Right ventricle myocardium inferior (tissue), 1 donor: ENCODE results near the gene CPD. TPM values are rescaled to one million over a fixed set of nuclear protein-coding genes. Genes with fewer than 3 reads are reported as not detected.
"Not testable (repeated sequence)": the region's sequence is repeated elsewhere in the genome, so short reads cannot be mapped to it uniquely, and the experiment has no call there.

Source experiments
- ATAC-seq: fragments of 200-7000 bp; cut with Tn5 transposase; one replicate; pipeline ENCODE4 v1.9.1; 2020; ENCODE audit warnings: mild to moderate bottlenecking, moderate library complexity
- DNase-seq: peaks from one replicate; pipeline ENCODE4 v3.0.0; 2021; ENCODE audit errors: missing footprints
- intact Hi-C: fragments of 100-400 bp; cut with DNase I; formaldehyde crosslinking; loops from one replicate; pipeline ENCODE4 v1.11.0; 2022
- long read RNA-seq: library from polyadenylated mRNA; unstranded; transcript quantifications from one replicate; pipeline ENCODE4 v2.0.0, GENCODE V29; 2021
- total RNA-seq: library from RNA; stranded (reverse); fragmentation: NEBNext Ultra II Directional; extraction: Animal tissue kit (Norgen Biotek cat#: 25700); gene quantifications from one replicate; pipeline ENCODE4 v1.2.1, GENCODE V29; 2021
- donor health status: DM: no; HTN: yes; CAD: no; lungs with severe emphysema.

The CPD gene
- total RNA-seq = 20.2 TPM
- long read RNA-seq, full-length matches to known transcripts = 4 of 4 reads
- long read RNA-seq, partial matches to known transcripts = 0 of 4 reads
- long read RNA-seq, other reads (novel, unspliced or antisense) = 0 of 4 reads

- intact Hi-C loops = loop anchor here (2.0 kb wide), 1 partner anchor 34 kb away; no protein-coding TSS in a partner anchor
- ATAC-seq (peak; percentile 98), DNase-seq (peak; percentile 98)
Measured at GRCh38 chr17:30378825-30379302, at the start of gene CPD. Gene CPD, plus strand, starts transcription at chr17:30378927. Its CDS starts 54 bp downstream, at chr17:30378981.

DNA sequence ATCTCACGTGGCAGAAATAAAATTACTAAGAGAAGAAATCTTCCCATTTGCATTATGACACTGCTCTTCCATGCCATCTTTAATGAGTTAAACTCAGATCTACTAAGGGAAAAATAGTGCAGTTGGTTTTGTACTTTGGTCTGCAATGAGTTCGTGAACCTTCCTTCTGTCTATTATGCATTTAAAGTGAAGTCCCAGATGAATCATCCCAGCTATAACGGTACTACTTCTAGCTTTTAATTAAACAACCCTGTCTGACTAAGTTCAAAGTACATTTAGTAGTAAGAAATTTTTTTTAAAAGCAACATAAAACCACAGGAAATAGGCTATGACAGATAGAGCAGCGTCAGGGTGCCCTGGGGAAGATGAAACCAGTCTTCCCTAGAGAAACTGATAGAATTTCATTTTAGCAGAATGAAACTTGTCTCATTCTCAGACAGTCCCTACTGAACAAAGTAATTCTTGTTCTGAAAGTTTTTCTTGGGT lies 46.6 kb upstream of the CPD start:
- ATAC-seq (no peak), DNase-seq (no peak)
- intact Hi-C loops = no loop called here

DNA sequence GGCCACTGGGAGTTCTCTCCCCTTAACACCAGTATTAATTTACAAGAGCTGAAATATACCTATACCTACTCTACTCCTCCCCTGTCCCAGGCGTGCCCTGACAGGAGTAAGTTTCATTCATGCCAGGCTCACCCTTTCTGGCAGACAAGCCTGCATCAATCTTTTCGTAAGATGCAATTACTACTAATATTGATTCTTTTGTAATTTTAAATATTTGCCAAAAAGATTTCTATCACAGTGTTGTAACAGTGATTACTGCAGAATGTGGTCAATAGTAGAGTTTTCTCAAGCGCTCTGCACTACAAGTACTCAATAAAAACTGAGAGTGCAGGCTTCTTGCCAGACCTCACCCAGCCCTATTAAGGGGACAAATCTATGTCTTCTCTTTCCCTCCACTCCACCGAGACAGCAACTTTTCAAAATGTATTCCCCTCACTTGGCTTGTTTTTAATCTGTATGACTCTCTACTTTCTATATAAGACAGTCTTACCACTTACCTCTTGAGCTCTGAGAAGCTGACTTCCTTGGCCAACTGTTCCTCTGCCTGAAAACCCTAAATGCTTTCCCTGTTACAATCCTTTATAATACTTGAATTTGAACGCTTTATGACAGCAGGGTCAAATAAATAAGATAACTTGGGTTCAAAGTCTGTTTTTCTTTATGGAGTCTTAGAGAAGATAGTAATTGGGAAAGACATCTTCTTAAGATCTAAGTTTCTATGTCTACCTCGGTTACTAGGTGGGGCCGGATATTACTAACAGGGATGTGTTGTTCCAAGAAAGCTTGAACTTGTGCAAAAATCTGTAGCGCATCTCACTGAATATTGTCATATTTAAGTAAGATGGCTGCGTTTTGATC lies 45.0 kb upstream of the CPD start, which contains the start of gene TMIGD1:
TSS of gene TMIGD1 (minus strand) at position 555 of the 858 bp plus-strand sequence. CDS start 1,924 bp downstream, outside the sequence.
- no peak for ATAC-seq
- intact Hi-C loops = no loop called here
- DNase-seq = no peak

- ATAC-seq (no peak), DNase-seq (no peak)
- intact Hi-C loops = no loop called here
Measured at GRCh38 chr17:30334421-30334820, 44.3 kb upstream of the CPD start.

DNA sequence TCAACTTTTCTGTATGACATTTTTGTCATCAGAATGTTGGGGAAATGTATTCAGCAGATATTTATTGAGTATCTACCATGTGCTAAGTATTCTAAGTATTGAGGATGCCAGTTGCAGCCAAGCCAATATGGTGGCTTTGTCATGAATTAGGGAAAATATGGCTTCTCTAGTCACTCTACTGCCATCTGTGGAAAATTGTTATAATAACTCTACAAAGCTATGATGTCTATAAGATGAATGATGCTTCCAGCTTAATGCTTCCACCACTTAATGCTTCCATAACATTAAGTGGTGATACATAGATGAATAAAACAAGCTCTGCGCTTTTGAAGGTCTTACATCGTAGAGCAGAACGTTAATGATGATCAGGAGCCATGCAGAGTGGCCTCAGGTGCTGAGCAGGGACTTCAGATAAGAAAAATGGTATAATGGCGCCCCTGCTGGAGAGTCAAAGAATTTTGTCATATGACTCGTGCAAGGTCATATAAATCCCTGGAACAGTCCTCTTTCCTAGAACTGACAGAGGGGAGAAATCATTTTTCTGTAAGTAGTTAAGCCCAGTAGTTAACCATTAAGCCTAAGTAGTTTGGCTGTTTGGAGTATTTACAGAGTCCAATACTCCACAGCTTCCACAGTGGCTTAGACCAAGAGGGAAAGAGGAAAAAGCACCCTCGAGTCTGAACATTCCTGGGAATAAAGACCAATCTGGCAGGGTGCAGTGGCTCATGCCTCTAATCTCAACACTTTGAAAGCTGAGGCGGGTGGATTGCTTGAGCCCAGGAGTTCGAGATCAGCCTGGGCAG lies 42.2 kb upstream of the CPD start:
- DNase-seq (no peak), ATAC-seq (no peak)
- intact Hi-C loops = loop anchor here (5.0 kb wide), 1 partner anchor 234 kb away; no protein-coding TSS in a partner anchor

DNA sequence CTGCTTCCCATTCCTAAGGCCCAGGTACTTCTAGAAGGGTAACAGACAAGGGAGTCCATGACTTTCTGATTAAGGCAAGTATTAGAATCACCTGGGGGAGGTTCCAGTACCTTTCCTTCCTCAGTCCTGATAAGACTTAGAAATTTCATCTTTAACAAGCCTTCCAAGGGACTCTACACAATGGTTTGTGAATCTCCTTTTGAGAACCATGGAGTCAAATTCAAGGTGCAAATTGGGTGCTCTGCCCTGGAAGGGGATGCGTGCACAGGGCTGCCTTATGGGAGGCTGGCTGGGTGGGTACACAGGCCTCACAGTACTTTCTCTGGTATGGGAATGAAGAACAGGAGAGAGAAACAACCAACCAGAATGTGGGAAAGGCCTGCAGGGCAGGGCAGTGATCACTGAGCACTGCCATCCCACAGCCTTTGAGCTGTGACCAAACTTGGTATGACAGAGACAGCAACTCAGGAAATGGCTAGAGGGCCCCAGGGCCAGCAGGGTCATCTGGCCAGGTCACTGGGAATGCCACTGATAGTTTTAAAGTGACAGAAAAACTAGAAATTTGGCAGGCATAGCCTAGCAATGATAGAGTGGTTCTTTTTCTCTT lies 41.2 kb upstream of the CPD start:
- DNase-seq = no peak
- intact Hi-C loops = loop anchor here (5.0 kb wide), 1 partner anchor 235 kb away; no protein-coding TSS in a partner anchor
- no peak for ATAC-seq

DNA sequence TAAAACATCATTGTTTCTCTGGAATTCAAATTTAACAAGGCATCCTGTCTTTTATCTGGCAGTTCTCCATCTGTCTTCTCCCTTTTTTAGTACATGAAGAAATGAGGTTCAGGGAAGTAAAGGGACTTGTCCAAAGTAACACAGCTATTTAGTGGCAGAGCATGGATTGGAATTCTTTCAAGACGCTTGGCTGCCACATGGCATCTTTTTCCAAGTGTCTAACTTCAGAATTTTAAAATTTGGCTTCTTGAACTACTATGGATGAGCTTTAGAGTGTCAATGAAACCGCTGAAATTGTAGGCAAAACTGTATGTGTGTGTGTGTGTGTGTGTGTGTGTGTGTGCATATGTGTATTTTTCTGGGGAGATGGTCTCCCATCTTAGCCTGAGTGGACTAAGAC lies 39.6 kb upstream of the CPD start:
- ATAC-seq = no peak
- intact Hi-C loops = loop anchor here (5.0 kb wide), 1 partner anchor 237 kb away; no protein-coding TSS in a partner anchor

GRCh38 chr17:30340801-30341356 lies 37.8 kb upstream of the CPD start:
- intact Hi-C loops = loop anchor here (10.0 kb wide), 1 partner anchor 134 kb away; the partner anchor contains the start of gene GOSR1
- DNase-seq (no peak), ATAC-seq (no peak)

More for the DNA sequence above, 39.6 kb upstream of the CPD start:
- no peak for DNase-seq

- DNase-seq = no peak
- intact Hi-C loops = loop anchor here (10.0 kb wide), 1 partner anchor 133 kb away; the partner anchor contains the start of gene GOSR1
- no peak for ATAC-seq
Measured at GRCh38 chr17:30341703-30342249, 37.0 kb upstream of the CPD start.

DNA sequence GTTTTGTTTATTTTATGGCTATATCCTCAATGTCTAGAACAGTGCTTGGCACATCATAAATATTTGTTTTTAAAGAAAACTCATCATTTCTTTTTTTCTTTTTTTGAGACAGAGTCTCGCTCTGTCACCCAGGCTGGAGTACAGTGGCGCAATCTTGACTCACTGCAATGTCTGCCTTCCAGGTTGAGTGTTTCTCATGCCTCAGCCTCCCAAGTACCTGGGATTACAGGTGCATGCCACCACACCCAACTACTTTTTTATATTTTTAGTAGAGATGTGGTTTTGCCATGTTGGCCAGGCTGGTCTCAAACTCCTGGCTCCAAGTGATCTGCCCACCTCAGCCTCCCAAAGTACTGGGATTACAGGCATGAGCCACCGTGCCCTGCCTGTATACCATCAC lies 35.5 kb upstream of the CPD start:
- DNase-seq, ATAC-seq: not testable (repeated sequence)
- intact Hi-C loops = loop anchor here (10.0 kb wide), 1 partner anchor 132 kb away; the partner anchor contains the start of gene GOSR1

DNA sequence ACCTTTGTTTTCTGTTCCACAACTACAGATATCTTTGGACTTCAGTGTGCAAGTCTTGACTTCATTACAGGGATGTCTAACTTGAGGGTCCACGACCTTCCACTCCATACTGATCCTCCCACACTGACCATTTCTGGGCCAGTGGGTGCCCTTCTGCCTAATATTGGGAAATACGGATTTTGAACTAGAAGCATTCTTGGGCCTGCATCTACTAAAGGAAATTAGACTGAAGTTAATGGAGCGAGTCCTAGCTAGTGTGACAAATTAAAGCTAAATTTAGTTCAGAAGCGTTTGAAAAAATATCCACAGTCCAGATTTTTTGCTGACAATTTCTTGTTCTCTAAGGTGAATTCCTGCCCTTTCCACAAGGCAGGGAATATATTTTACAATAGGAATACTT lies 34.9 kb upstream of the CPD start:
- intact Hi-C loops = loop anchor here (2.0 to 10.0 kb wide), 2 partner anchors 35 to 131 kb away; partner anchors contain the start of genes CPD and GOSR1
- no peak for ATAC-seq
- no peak for DNase-seq

GRCh38 chr17:30344283-30345088 lies 34.2 kb upstream of the CPD start:
- DNase-seq (peak; percentile 72), ATAC-seq (peak; percentile 87)
- intact Hi-C loops = loop anchor here (2.0 to 10.0 kb wide), 2 partner anchors 34 to 130 kb away; partner anchors contain the start of genes CPD and GOSR1

DNA sequence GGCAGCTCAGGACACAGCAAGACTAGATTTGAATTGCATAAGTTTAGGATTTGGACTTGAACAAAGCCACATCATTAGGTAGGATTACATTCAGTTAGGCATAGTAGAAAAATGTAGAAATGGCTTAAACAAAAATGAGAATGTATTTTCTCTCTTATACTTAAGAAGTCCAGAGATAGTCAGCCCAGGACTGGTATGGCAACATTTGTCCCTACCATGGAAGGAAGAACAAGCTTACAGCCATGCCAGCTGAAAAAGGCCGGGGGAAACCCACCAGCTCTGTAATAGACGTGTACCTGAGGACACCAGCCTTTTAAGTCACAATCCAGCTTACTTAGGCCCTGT lies 33.7 kb upstream of the CPD start:
- intact Hi-C loops = loop anchor here (2.0 to 10.0 kb wide), 2 partner anchors 34 to 130 kb away; partner anchors contain the start of genes CPD and GOSR1
- ATAC-seq (no peak), DNase-seq (no peak)

- intact Hi-C loops = loop anchor here (2.0 to 10.0 kb wide), 2 partner anchors 33 to 129 kb away; partner anchors contain the start of genes CPD and GOSR1
- ATAC-seq (no peak), DNase-seq (no peak)
Measured at GRCh38 chr17:30345527-30346075, 33.1 kb upstream of the CPD start.

DNA sequence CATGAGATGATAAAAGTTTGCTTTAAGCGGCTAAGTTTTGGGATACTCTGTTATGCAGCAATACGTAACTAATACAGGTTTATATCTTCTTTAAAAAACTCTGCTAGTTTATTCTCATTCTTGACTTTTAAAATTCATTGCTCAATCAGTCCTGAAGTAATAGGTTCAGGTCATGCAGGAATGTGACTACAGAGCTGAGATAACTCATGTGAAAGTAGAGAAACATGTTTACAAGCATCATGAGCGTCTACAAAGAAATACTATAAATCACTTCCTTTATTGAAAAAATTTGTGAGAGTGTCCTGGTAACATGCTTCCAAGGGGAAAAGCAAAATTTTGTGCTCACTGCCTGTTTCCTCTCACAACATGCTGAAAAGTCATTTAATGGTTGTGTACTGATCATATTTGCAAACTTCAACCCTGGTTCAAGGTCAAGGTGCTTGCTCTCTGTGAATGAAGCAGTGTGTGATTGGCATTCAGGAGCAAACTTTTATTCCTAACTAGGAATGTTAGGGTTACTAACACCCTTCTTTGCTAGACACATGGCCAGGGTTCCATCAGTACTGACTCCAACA lies 32.4 kb upstream of the CPD start:
- DNase-seq (no peak), ATAC-seq (no peak)
- intact Hi-C loops = loop anchor here (10.0 kb wide), 1 partner anchor 128 kb away; the partner anchor contains the start of gene GOSR1

DNA sequence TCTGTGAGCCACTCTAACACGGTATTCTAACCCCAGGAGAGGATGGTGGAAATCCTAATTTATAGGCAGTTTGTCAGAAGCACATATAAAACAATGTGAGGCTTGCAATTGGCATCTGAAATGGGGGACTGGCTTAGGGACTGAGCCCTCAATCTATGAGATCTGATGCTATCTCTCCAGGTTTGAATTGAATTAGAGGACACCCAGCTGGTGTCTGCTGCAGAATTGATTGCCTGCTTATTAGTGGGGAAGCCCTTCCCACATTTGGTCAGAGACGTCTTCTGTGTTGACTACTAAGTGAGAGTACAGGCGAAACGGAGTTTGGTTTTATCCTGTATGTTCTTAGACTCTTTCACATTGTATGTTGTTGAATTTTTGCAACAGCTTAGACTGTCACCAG lies 31.2 kb upstream of the CPD start:
- DNase-seq (no peak), ATAC-seq (no peak)
- intact Hi-C loops = loop anchor here (10.0 kb wide), 1 partner anchor 127 kb away; the partner anchor contains the start of gene GOSR1
